ENCODE results near the gene ASIC4.

Gene ASIC4

DNA sequence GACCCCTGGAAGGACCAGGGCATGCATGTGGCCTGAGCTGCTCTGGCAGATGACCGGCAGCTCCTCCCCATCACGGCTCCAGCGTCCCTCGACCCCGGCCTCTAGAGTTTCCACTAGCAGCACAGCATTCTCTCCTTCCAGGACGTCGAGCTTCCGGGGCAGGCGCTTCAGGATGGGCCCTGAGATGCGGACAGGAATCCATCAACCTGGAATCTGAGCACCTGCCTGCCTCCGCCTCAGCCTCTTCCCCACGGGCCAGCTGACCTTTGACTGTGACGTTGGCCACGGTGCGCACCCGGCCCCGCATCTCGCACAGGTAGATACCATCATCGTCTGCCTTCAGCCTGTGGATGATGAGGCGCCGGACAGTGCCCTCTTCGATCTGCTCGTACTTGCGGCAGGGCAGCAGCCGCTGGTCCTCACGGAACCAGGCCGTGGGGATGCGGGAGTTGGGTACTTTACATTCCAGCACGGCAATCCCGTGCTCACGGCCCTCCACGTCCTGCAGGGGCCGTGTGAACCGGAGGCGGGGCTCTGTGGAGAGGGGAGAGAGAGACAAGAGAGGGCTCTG, 53.6 kb downstream of the ASIC4 start:
- no peak for DNase-seq (ENCODE audit: low read depth in 2 of 2)

GRCh38 chr2:219569041-219569440, 54.8 kb downstream of the ASIC4 start:
- DNase-seq (ENCODE audit: low read depth in 2 of 2) = no peak

DNA sequence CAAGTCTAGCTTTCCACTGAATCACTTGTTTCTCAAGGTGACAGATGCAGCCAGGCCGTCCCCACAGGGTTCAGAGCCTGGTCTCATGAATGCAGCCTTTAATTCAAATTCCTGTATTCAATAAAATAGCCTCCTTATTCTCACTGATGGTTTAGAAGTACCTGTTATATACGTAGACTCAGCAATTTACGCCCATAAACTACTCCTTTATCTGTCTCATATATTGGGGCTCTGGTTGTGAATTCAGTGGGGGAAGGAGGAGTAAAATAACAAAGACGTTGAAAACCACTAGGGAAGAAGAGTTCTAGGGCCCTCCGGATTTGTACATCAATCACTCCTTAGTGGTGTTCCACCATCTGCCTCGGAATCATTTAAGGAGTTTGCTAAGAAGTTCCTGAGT, 55.4 kb downstream of the ASIC4 start:
- no peak for DNase-seq (ENCODE audit: low read depth in 2 of 2)

GRCh38 chr2:219570194-219570923, 56.1 kb downstream of the ASIC4 start:
- no peak for DNase-seq (ENCODE audit: low read depth in 2 of 2)

GRCh38 chr2:219570924-219571310, 56.6 kb downstream of the ASIC4 start:
- no peak for DNase-seq (ENCODE audit: low read depth in 2 of 2)

DNA sequence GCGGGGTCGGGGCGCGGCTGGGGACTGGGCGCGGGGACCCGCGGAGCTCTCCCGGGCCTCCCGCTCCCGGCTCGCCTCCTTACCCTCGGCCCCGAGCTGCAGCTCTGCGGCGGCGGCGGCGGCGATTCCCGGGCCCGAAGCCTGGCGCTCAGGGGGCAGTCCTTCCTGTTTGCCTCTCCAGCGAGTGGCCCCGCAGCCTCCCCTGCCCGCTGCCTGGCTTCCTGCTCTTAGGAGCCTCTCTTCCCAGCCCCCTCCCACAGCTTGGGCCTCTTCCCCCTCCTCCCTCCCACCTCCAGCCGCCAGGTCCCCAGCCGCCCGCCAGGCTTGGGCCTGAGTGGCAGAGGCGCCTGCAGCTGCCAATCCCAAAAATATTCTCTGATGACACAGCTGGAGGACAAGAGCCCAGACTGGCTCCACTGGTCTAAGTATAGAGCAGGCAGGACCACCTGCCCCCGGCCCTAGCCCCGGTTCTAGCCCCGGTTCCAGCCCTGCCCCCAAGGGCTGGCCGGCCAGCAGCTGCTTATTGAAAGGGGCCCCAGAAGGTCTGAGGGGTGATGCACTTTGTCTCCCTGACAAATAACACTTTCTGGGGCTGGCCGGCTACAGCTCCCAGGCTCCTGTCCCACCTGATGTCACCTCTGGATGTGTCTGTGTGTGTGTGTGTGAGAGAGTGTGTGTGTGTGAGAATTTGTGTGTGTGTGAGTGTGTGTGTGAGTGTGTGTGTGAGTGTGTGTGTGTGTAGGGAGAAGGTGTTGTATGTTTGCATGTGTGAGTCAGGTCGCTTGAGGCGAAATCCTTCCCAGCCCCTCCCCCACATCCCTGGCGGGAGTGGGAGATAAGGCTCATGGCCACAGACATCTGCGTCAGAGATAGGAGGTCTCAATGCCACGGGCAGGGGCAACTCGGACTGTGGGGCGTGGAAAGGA, 57.3 kb downstream of the ASIC4 start, which contains the start of gene OBSL1:
OBSL1 (minus strand) TSS at position 229 of the 926 bp plus-strand sequence. CDS start 307 bp downstream, outside the sequence.
- peak; percentile 40 to 43 for DNase-seq (ENCODE audit: low read depth in 2 of 2)

DNA sequence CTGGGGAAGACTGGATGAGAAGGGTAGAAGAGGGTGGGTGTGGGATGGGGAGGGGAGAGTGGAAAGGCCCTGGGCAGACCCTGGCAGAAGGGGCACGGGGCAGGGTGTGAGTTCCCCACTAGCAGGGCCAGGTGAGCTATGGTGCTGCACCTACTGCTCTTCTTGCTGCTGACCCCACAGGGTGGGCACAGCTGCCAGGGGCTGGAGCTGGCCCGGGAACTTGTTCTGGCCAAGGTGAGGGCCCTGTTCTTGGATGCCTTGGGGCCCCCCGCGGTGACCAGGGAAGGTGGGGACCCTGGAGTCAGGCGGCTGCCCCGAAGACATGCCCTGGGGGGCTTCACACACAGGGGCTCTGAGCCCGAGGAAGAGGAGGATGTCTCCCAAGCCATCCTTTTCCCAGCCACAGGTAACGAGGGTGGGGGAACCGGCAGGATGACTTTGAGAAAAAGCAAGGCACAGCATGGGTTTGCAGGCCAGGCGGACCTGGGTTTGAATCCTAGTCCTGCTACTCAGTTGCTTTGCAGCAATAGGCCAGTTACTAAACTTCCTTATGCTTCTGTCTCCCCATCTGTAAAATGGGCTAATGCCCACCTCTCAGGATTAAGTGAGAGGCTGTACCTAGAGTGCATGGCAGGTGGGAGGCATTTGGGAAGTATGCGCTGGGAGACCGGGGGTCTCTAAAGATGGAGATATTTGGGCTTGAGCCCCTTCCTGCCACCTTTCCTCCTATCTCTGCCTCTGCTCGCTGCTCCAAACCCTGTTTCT, 58.1 kb downstream of the ASIC4 start, which contains the start of gene INHA:
INHA (plus strand) TSS at position 74 of the 765 bp plus-strand sequence; CDS start at position 139, 65 bp downstream.
- DNase-seq (ENCODE audit: low read depth in 2 of 2) = no peak

- no peak for DNase-seq (ENCODE audit: low read depth in 2 of 2)
These were observed 58.9 kb downstream of the ASIC4 start for GRCh38 chr2:219573166-219573565.

DNA sequence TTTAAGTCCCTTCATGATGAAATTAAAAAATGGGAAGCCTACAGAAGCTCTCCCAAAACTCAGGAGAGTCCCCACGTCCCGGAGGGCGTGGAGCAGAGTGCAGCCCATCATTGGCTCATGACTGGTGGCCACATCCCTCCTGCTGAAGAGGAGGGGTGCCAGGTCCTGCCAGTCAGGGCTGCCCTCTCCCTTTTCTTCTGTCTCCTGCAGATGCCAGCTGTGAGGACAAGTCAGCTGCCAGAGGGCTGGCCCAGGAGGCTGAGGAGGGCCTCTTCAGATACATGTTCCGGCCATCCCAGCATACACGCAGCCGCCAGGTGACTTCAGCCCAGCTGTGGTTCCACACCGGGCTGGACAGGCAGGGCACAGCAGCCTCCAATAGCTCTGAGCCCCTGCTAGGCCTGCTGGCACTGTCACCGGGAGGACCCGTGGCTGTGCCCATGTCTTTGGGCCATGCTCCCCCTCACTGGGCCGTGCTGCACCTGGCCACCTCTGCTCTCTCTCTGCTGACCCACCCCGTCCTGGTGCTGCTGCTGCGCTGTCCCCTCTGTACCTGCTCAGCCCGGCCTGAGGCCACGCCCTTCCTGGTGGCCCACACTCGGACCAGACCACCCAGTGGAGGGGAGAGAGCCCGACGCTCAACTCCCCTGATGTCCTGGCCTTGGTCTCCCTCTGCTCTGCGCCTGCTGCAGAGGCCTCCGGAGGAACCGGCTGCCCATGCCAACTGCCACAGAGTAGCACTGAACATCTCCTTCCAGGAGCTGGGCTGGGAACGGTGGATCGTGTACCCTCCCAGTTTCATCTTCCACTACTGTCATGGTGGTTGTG, 60.4 kb downstream of the ASIC4 start:
- no peak for DNase-seq (ENCODE audit: low read depth in 2 of 2)

GRCh38 chr2:219575566-219576504, 61.6 kb downstream of the ASIC4 start:
- no peak for DNase-seq (ENCODE audit: low read depth in 2 of 2)

DNA sequence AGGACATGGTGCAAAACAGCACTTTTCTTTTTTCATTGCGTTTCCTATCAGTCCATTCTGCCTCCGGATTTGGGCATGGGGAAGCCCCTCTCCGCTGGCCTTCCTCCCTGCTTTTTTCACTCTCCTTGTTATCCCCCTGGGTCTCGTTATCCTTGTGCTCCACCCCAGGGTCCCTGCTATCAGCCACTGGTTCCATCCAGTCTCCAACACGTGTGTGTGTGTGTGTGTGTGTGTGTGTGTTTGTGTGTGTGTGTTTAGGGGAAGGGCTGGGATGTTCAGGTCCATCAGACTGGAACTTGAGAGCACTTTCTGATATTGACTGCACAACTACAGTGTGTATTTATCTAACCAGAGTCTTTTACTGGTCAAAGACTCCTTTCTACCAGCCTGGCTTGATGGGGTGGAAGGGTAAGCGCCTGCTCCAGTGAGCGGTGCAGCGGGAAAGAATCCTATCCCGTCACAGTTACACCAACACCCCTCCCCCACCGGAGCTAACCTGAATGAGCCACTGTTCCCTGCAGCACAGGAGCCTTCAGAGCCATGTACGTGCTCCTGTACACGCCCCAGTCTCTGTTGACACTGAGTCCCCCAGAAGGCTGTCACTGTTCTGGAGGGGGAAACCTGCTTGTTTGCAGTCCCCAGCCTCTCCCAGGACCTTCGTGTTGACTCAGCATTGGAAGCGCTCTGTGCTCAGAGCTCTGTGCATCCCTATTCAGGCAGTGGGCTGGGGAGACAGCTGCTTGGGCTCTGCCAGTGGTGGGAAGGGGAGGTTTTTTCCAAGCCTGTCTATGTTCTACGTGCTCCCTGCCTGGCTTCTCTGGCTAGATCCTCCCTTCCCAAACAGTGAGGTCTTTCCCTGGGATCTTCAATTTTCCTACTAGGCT, 62.5 kb downstream of the ASIC4 start:
- no peak for DNase-seq (ENCODE audit: low read depth in 2 of 2)

DNA sequence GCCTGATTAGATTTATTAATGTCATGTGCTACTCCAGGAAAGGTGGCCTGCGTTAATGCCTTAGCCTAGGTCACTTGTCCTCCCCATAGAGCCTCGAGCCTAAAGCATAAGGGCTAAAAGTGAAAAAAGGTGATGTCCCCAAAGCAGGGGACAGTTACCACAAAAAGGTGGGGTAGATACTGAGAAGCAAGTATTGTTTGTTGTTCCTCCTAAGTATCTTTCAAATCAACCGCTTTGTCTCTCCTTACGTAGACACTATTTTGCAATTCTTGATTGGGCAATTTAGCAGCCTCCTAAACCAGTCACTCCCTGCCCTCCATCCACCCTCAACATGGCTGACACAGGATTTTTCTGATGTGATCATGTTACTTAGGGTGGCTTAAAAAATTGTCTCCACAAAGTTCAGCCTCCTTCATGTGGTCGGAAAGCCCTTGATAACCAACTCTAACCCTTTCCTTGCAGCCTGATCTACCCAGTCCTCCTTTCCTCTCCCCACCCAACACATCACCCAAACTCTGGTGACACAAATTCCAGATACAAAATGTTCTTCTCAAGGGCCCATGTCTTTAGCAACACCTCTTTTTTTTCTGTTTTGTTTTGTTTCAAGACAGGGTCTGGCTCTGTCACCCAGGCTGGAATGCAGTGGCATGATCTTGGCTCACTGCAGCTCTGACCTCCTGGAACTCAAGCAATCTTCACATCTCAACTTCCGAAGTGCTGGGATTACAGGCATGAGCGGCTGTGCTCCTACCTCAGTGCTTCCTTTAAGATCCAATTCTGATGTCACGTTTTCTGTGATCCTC, 64.7 kb downstream of the ASIC4 start:
- no peak for DNase-seq (ENCODE audit: low read depth in 2 of 2)

DNA sequence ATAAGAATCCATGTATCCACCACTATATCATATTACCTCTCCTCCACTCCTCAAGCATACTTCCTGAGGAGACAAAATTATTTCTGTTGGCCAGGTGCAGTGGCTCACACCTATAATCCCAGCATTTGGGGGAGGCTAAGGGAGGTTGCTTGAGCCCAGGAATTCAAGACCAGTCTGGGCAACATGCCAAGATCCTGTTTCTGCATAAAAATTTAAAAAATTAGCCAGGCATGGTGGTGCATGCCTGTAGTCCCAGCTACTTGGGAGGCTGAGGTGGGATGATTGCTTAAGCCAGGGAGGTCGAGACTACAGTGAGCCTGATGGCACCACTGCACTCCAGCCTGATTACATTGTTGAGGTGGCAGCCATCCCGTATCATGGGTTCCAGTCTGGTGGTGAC, 67.1 kb downstream of the ASIC4 start:
- DNase-seq (ENCODE audit: low read depth in 2 of 2) = no peak
